GM12878 (cell line): Measurements from ENCODE around the gene ADAM23. TPM values are rescaled to one million over a fixed set of nuclear protein-coding genes. Genes with fewer than 3 reads are reported as not detected.
A peak's percentile ranks its signal among the peaks of the same experiment; 100 is the strongest.

Experiments used
- ATAC-seq: fragments of 200-7000 bp; cut with Tn5 transposase; 3 replicates; pipeline ENCODE4 v1.9.1; 2020; ENCODE audit warnings: mild to moderate bottlenecking, moderate library complexity
- BruUV-seq: library from RNA; stranded (reverse); fragments of 400-500 nt; replicated peaks from 2 replicates; lab custom pipeline; 2021; lab: Mats Ljungman, UMichigan
- CTCF ChIA-PET: fragments of 300-600 bp; sonication (Branson Sonifier 250); formaldehyde crosslinking; extraction: SDS; loops from one replicate; lab custom pipeline; 2021; ENCODE audit warnings: inconsistent platforms; lab: Yijun Ruan, JAX
- POLR2A ChIA-PET: fragments of 350-600 bp; formaldehyde crosslinking; extraction: SDS; loops from one replicate; lab custom pipeline; 2021; ENCODE audit warnings: inconsistent platforms; lab: Charles Lee
- RAD21 ChIA-PET: fragments of 300-600 bp; sonication (Branson Sonifier 250); formaldehyde crosslinking; loops from one replicate; lab custom pipeline; 2023; ENCODE audit warnings: antibody characterized with exemption; ENCODE audit not compliant: unreplicated experiment; lab: Charles Lee
- SMC1A ChIA-PET: fragments of 300-600 bp; sonication (Branson Sonifier 250); formaldehyde crosslinking; loops from one replicate; lab custom pipeline; 2023; ENCODE audit not compliant: unreplicated experiment, uncharacterized antibody; lab: Charles Lee
- DNase-seq: peaks from one replicate; pipeline ENCODE4 v3.0.0-alpha.2; 2011; ENCODE audit warnings: low read depth, low spot score
- FAIRE-seq: peaks from 3 replicates; lab custom pipeline; 2011; peaks lifted over from hg19 to GRCh38; lab: Jason Lieb, UNC
- H2AFZ ChIP-seq: 2 replicates; pipeline ENCODE4 v1.6.0; 2011; ENCODE audit warnings: low read depth, low read length, control low read depth; ENCODE audit not compliant: control insufficient read depth
- H3K27ac ChIP-seq: 2 replicates; pipeline ENCODE4 v1.5.1; 2011; ENCODE audit warnings: control low read depth; ENCODE audit not compliant: control insufficient read depth, insufficient read depth
- H3K27me3 ChIP-seq, 2 experiments: replicated peaks in 1 of 2; 2 replicates each; pipeline versions ENCODE4 v1.6.0 to v1.6.1; 2011; ENCODE audit warnings: low read length in 1 of 2; ENCODE audit not compliant: control insufficient read depth in 2 of 2, insufficient read depth in 2 of 2
- H3K36me3 ChIP-seq, 2 experiments: 2 replicates each; pipeline ENCODE4 v1.5.1; 2011; ENCODE audit warnings: low read length in 1 of 2; ENCODE audit not compliant: control insufficient read depth in 2 of 2, insufficient read depth in 2 of 2
- H3K4me1 ChIP-seq: 2 replicates; pipeline ENCODE4 v1.6.1; 2011; ENCODE audit warnings: mild to moderate bottlenecking, low read length, moderate library complexity, mixed read lengths; ENCODE audit not compliant: control insufficient read depth, insufficient read depth
- H3K4me2 ChIP-seq: 2 replicates; pipeline ENCODE4 v1.6.0; 2011; ENCODE audit warnings: control low read depth; ENCODE audit not compliant: control insufficient read depth, insufficient read depth
- H3K4me3 ChIP-seq: fragments of 200-600 bp; sonication (generic); 2 replicates; pipeline ENCODE4 v1.5.1; 2016
- H3K79me2 ChIP-seq: 2 replicates; pipeline ENCODE4 v1.6.0; 2011; ENCODE audit warnings: low read length; ENCODE audit not compliant: control insufficient read depth, insufficient read depth
- H3K9ac ChIP-seq: 2 replicates; pipeline ENCODE4 v1.8.0; 2011; ENCODE audit warnings: low read length, control low read depth, mixed read lengths; ENCODE audit not compliant: control insufficient read depth, insufficient read depth
- H3K9me3 ChIP-seq: replicated peaks from 3 replicates; pipeline ENCODE4 v1.5.1; 2011; ENCODE audit warnings: mild to moderate bottlenecking, low read length; ENCODE audit not compliant: control insufficient read depth, insufficient read depth
- H4K20me1 ChIP-seq: 2 replicates; pipeline ENCODE4 v1.6.0; 2011; ENCODE audit not compliant: control insufficient read depth, insufficient read depth
- IKZF2 ChIP-seq, 2 experiments: fragments of 450-650 bp; IDR thresholded peaks; 2 replicates each; pipeline ENCODE4 v1.6.1; 2017; ENCODE audit warnings: mild to moderate bottlenecking in 2 of 2, moderate library complexity in 2 of 2
- MEF2A ChIP-seq: IDR thresholded peaks from 2 replicates; pipeline ENCODE4 v1.6.1; 2011; ENCODE audit warnings: low read depth, mild to moderate bottlenecking, low read length, moderate library complexity; ENCODE audit not compliant: insufficient read depth
- MEF2B ChIP-seq: fragments of 450-650 bp; IDR thresholded peaks from 2 replicates; pipeline ENCODE4 v1.6.1; 2018; ENCODE audit warnings: mild to moderate bottlenecking, moderate library complexity; ENCODE audit not compliant: partially characterized antibody, poor library complexity, severe bottlenecking
- NRF1 ChIP-seq: conservative IDR thresholded peaks from 2 replicates; pipeline ENCODE4 v1.6.1; 2011; ENCODE audit warnings: mild to moderate bottlenecking, low read depth, low read length, improper control_type of control experiment
- RAD51 ChIP-seq: fragments of 450-650 bp; IDR thresholded peaks from 2 replicates; pipeline ENCODE4 v1.6.1; 2016; ENCODE audit warnings: moderate library complexity, mild to moderate bottlenecking, inconsistent platforms
- YBX1 ChIP-seq: fragments of 450-650 bp; IDR thresholded peaks from 2 replicates; pipeline ENCODE4 v1.6.1; 2016; ENCODE audit warnings: antibody characterized with exemption
- WGBS: methylation state at CpG from one replicate; pipeline ENCODE4 v1.1.6; 2016; ENCODE audit warnings: low lambda C conversion rate; ENCODE audit not compliant: insufficient replicate concordance, insufficient coverage; ENCODE audit errors: missing lambda C conversion rate; 5-methylcytosine and 5-hydroxymethylcytosine counted together
- in situ Hi-C: fragments of 300-500 bp; cut with MboI; formaldehyde crosslinking; loops from 9 replicates; pipeline ENCODE4 v1.14.3; 2018; ENCODE audit warnings: mixed read lengths
- intact Hi-C: fragments of 100-400 bp; cut with micrococcal nuclease; formaldehyde crosslinking; loops from one replicate; pipeline ENCODE4 v1.14.2; 2022; ENCODE audit not compliant: unreplicated experiment
- polyA plus RNA-seq, 11 experiments: library from polyadenylated mRNA; depleted of rRNA in 4 of 11; unstranded in 6 of 11; stranded (reverse) in 5 of 11; fragments of >200 nt; fragmentation: Nextera tagmentation in 4 of 11; fragmentation: Illumina TruSeq in 1 of 11; extraction: Ambion mirVana in 4 of 11; extraction: Trizol in 1 of 11; gene quantifications; 1 replicate in 1 of 11; 2 replicates in 10 of 11; pipeline versions ENCODE4 v1.2.1 to v1.2.3, GENCODE V29; 2011 to 2016; ENCODE audit warnings: inconsistent platforms in 2 of 11, missing spikeins in 2 of 11, low read depth in 1 of 11
- total RNA-seq, 4 experiments: library from RNA; depleted of rRNA in 3 of 4; stranded (reverse); fragments of >200 nt in 3 of 4; fragmentation: Illumina TruSeq in 1 of 4; extraction: Trizol in 1 of 4; gene quantifications; 2 replicates each; pipeline versions ENCODE4 v1.2.1 to v1.2.3, GENCODE V29; 2013 to 2021
- TF ChIP-seq, protein P1 (sequence below): fragments of 450-650 bp; IDR thresholded peaks from 2 replicates; pipeline ENCODE4 v1.6.1; 2018; ENCODE audit warnings: borderline replicate concordance, mild to moderate bottlenecking; ENCODE audit not compliant: partially characterized antibody
- TF ChIP-seq, protein P2 (sequence below): IDR thresholded peaks from 2 replicates; pipeline ENCODE4 v1.6.1; 2011; ENCODE audit warnings: low read depth, low read length, improper control_type of control experiment, borderline replicate concordance

ADAM23 gene
- total and polyA plus RNA-seq, 10 of the 15 experiments (the other 5 are each of a cell fraction or from before 2014, with no cell fraction given): 5.7 to 41.8 (median 15.6) TPM

GRCh38 chr2:206515580-206515979 is 72.2 kb downstream of the ADAM23 start:
- Histone ChIP-seq H3K4me1 (no peaks in the 10 kb centered on the region), H4K20me1 (no peaks in the 10 kb centered on the region), H3K79me2 (no peaks in the 10 kb centered on the region), H2AFZ (no peak overlapping the region), H3K4me2 (no peak overlapping the region), H3K36me3 (no peaks in the 10 kb centered on the region), H3K27me3 (no peaks in the 10 kb centered on the region; a peak in 1 of 4 replicates), H3K9ac (no peak overlapping the region), H3K4me3 (no peak overlapping the region), H3K27ac (no peak overlapping the region), H3K9me3 (no peaks in the 10 kb centered on the region)
- RAD21 ChIA-PET: no interaction called here
- TF ChIP-seq MEF2B (peak; percentile 42), YBX1 (no peak), NRF1 (no peak), RAD51 (no peak), MEF2A (0 out of 2 replicates have a peak, but pooled peaks have one; percentile 20), IKZF2 (IDR thresholded peaks at IDR 0.05) (peak in 1 of 2 experiments; percentile 15; a peak in 1 of 4 replicates)
- TF ChIP-seq, protein P1, sequence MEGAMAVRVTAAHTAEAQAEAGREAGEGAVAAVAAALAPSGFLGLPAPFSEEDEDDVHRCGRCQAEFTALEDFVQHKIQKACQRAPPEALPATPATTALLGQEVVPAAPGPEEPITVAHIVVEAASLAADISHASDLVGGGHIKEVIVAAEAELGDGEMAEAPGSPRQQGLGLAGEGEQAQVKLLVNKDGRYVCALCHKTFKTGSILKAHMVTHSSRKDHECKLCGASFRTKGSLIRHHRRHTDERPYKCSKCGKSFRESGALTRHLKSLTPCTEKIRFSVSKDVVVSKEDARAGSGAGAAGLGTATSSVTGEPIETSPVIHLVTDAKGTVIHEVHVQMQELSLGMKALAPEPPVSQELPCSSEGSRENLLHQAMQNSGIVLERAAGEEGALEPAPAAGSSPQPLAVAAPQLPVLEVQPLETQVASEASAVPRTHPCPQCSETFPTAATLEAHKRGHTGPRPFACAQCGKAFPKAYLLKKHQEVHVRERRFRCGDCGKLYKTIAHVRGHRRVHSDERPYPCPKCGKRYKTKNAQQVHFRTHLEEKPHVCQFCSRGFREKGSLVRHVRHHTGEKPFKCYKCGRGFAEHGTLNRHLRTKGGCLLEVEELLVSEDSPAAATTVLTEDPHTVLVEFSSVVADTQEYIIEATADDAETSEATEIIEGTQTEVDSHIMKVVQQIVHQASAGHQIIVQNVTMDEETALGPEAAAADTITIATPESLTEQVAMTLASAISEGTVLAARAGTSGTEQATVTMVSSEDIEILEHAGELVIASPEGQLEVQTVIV: no peak
- TF ChIP-seq, protein P2, sequence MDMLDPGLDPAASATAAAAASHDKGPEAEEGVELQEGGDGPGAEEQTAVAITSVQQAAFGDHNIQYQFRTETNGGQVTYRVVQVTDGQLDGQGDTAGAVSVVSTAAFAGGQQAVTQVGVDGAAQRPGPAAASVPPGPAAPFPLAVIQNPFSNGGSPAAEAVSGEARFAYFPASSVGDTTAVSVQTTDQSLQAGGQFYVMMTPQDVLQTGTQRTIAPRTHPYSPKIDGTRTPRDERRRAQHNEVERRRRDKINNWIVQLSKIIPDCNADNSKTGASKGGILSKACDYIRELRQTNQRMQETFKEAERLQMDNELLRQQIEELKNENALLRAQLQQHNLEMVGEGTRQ: no peak
- WGBS: 17% methylated on average over 1 of the region's 1 CpG
- POLR2A ChIA-PET: interaction anchor here (1.8 kb wide), 1 partner anchor 47 kb away, joined by 8 read pairs; no protein-coding TSS in a partner anchor
- SMC1A ChIA-PET: interaction anchor here (0.8 to 2.3 kb wide), 5 partner anchors 11 to 33 kb away, joined by 3 to 6 read pairs (median 3); no protein-coding TSS in a partner anchor
- ATAC-seq (no peak), DNase-seq (no peak), FAIRE-seq (no peak)
- BruUV-seq: no TSS peak
- CTCF ChIA-PET: no interaction called here
- intact Hi-C loops (no loop called here), in situ Hi-C loops (no loop called here)
